Spleen (tissue), 11 donors: ENCODE measurements around the gene TGFBR3L. TPM values are rescaled to one million over a fixed set of nuclear protein-coding genes. Genes with fewer than 3 reads are reported as not detected.

Experiments used
- DNase-seq: peaks from one replicate; pipeline ENCODE4 v3.0.0-alpha.2; 2020
- H3K27ac ChIP-seq, 8 donors: fragments of 200-600 bp; sonication (generic) in 7 of 8; 1 replicate in 4 of 8; 2 replicates in 4 of 8; pipeline versions ENCODE4 v1.5.0 to v1.8.0; 2016 to 2021; ENCODE audit warnings: inconsistent platforms in 4 of 8, mild to moderate bottlenecking in 4 of 8, moderate library complexity in 1 of 8
- H3K27me3 ChIP-seq, 7 donors: fragments of 200-600 bp; sonication (generic) in 6 of 7; replicated peaks in 1 of 7; 1 replicate in 4 of 7; 2 replicates in 3 of 7; pipeline versions ENCODE4 v1.5.0 to v1.8.0; 2016 to 2021; ENCODE audit warnings: inconsistent platforms in 3 of 7, mild to moderate bottlenecking in 1 of 7
- H3K36me3 ChIP-seq, 6 donors: fragments of 200-600 bp; sonication (generic) in 5 of 6; 1 replicate in 4 of 6; 2 replicates in 2 of 6; pipeline versions ENCODE4 v1.5.0 to v1.8.0; 2016 to 2021; ENCODE audit warnings: inconsistent platforms in 2 of 6
- H3K4me1 ChIP-seq, 6 donors: fragments of 200-600 bp; sonication (generic) in 5 of 6; 1 replicate in 3 of 6; 2 replicates in 3 of 6; pipeline versions ENCODE4 v1.5.0 to v1.8.0; 2016 to 2021; ENCODE audit warnings: inconsistent platforms in 3 of 6
- H3K4me3 ChIP-seq, 8 donors: fragments of 200-600 bp; sonication (generic) in 7 of 8; 1 replicate in 4 of 8; 2 replicates in 4 of 8; pipeline versions ENCODE4 v1.5.0 to v1.8.0; 2016 to 2021; ENCODE audit warnings: inconsistent platforms in 4 of 8, mild to moderate bottlenecking in 4 of 8, moderate library complexity in 2 of 8
- H3K9me3 ChIP-seq, 8 donors: fragments of 200-600 bp; sonication (generic) in 7 of 8; 1 replicate in 4 of 8; 2 replicates in 4 of 8; pipeline versions ENCODE4 v1.5.0 to v1.8.0; 2016 to 2021; ENCODE audit warnings: inconsistent platforms in 4 of 8
- CTCF ChIP-seq, 11 experiments: fragments of 200-600 bp in 7 of 11; fragments of 450-650 bp in 4 of 11; sonication (generic) in 4 of 11; IDR thresholded peaks in 8 of 11; conservative IDR thresholded peaks in 3 of 11; 1 replicate in 7 of 11; 2 replicates in 4 of 11; pipeline versions ENCODE4 v1.4.0 to v1.8.0; 2016 to 2021; ENCODE audit warnings: antibody characterized with exemption in 11 of 11, inconsistent platforms in 4 of 11, mild to moderate bottlenecking in 1 of 11
- POLR2A ChIP-seq, 3 donors: fragments of 450-650 bp; IDR thresholded peaks; one replicate each; pipeline ENCODE4 v1.5.1; 2017; ENCODE audit warnings: antibody characterized with exemption in 3 of 3, mild to moderate bottlenecking in 1 of 3
- POLR2AphosphoS5 ChIP-seq, 3 donors: sonication (generic); formaldehyde crosslinking; IDR thresholded peaks; one replicate each; pipeline ENCODE4 v1.5.1; 2017; ENCODE audit warnings: antibody characterized with exemption in 3 of 3
- WGBS, 5 donors: extraction: QIAGEN DNeasy Blood & Tissue Kit in 3 of 5; methylation state at CpG; one replicate each; pipeline versions ENCODE4 v1.1.5 to v1.1.7; 2013 to 2018; 5-methylcytosine and 5-hydroxymethylcytosine counted together
- intact Hi-C: fragments of 100-400 bp; cut with DNase I; formaldehyde crosslinking; loops from one replicate; pipeline ENCODE4 v1.15.0; 2023; ENCODE audit warnings: low total_unique reads
- polyA plus RNA-seq, 3 donors: library from polyadenylated mRNA; stranded (reverse); fragments of 200-250 nt; gene quantifications; one replicate each; pipeline ENCODE4 v1.2.1, GENCODE V29; 2013
- total RNA-seq, 7 donors: library from RNA; depleted of rRNA in 3 of 7; stranded (reverse); fragments of >200 nt in 3 of 7; fragmentation: NEBNext Ultra II Directional in 4 of 7; extraction: Animal tissue kit (Norgen Biotek cat#: 25700) in 4 of 7; gene quantifications; one replicate each; pipeline versions ENCODE4 v1.1.0 to v1.2.1, GENCODE V29; 2016 to 2021
- donor health status: healthy with polysubstance abuse.
- donor health status: DM: no; HTN: no; CAD: no; lungs with moderate emphysema.
- donor health status: DM: no; HTN: no; CAD: no.
- donor health status: Bipolar disorder and iron deficiency.
- donor health status: healthy.
- donor health status: DM: no; HTN: no; CAD: no.
- donor health status: DM: yes; HTN: yes; CAD: no.

Gene TGFBR3L
- total and polyA plus RNA-seq, 10 donors, result 0.11 TPM; not detected in 9

- TF ChIP-seq POLR2A (IDR thresholded peaks at IDR 0.05) (no peak), POLR2AphosphoS5 (IDR thresholded peaks at IDR 0.05) (peak in 2 of 3 donors; percentile 58 to 65)
- H3K36me3 ChIP-seq, result peaks cover 3 to 48% (median 19%) of the 10 kb centered on the region in 6 donors
- DNase-seq, result peak; percentile 93
- no peaks in the 10 kb centered on the region for H3K9me3 ChIP-seq
- peak within 1 kb of the TSS in 5 of 8 donors; percentile 27 to 83 (median 48) for H3K27ac ChIP-seq
- H3K4me1 ChIP-seq, result peaks cover 21 to 93% (median 64%) of the 10 kb centered on the region in 6 donors
- intact Hi-C loops, result no loop called here
- H3K27me3 ChIP-seq, result peaks cover 0 to 14% (median 0%) of the 10 kb centered on the region in 7 donors
- H3K4me3 ChIP-seq, result peak within 1 kb of the TSS; percentile 14 to 75 (median 43)
- 15 to 34% (median 26%) methylated on average over 30 to 65 of the region's 65 CpGs for WGBS, 5 donors
These were observed 11.5 kb downstream of the TGFBR3L start, which contains the start of gene CTXN1 for GRCh38 chr19:7926021-7926726. TSS of gene CTXN1 (minus strand) at chr19:7926135. CDS start at chr19:7925538, 597 bp downstream.

- TF ChIP-seq POLR2A (IDR thresholded peaks at IDR 0.05), result no peak
- TF ChIP-seq CTCF (IDR thresholded peaks at IDR 0.05 in 8 of 11, conservative IDR thresholded peaks at IDR 0.05 in 3 of 11), result no peak
- TF ChIP-seq POLR2AphosphoS5 (IDR thresholded peaks at IDR 0.05), result peak in 2 of 3 donors; percentile 2 to 53
- no peaks in the 10 kb centered on the region for H3K9me3 ChIP-seq
- H3K27me3 ChIP-seq, result peaks cover 0 to 14% (median 0%) of the 10 kb centered on the region in 7 donors
- intact Hi-C loops, result no loop called here
- H3K4me3 ChIP-seq, result peak overlapping the region in 3 of 8 donors; percentile 47 to 75 (median 52)
- peak overlapping the region in 3 of 8 donors; percentile 79 to 84 (median 83) for H3K27ac ChIP-seq
- WGBS, 5 donors, result 63 to 89% (median 83%) methylated on average over 8 to 32 of the region's 32 CpGs
- peaks cover 7 to 52% (median 27%) of the 10 kb centered on the region in 6 donors for H3K36me3 ChIP-seq
- peaks cover 13 to 93% (median 61%) of the 10 kb centered on the region in 6 donors for H3K4me1 ChIP-seq
- peak; percentile 81 for DNase-seq
These were observed 12.3 kb downstream of the TGFBR3L start for GRCh38 chr19:7926727-7927604.

- DNase-seq, result no peak
- no peaks in the 10 kb centered on the region for H3K9me3 ChIP-seq
- no peak overlapping the region for H3K4me3 ChIP-seq
- H3K27ac ChIP-seq, result peak overlapping the region in 7 of 8 donors; percentile 49 to 84 (median 73)
- peak in 2 of 3 donors; percentile 31 to 65 for TF ChIP-seq POLR2AphosphoS5 (IDR thresholded peaks at IDR 0.05)
- no peak for TF ChIP-seq CTCF (IDR thresholded peaks at IDR 0.05 in 8 of 11, conservative IDR thresholded peaks at IDR 0.05 in 3 of 11)
- intact Hi-C loops, result no loop called here
- H3K27me3 ChIP-seq, result peaks cover 0 to 14% (median 0%) of the 10 kb centered on the region in 7 donors
- 89 to 95% (median 92%) methylated on average over 11 to 23 of the region's 23 CpGs for WGBS, 5 donors
- peaks cover 11 to 93% (median 57%) of the 10 kb centered on the region in 6 donors for H3K4me1 ChIP-seq
- H3K36me3 ChIP-seq, result peaks cover 4 to 52% (median 27%) of the 10 kb centered on the region in 6 donors
These were observed 13.1 kb downstream of the TGFBR3L start for GRCh38 chr19:7927605-7928333.

- 75 to 92% (median 84%) methylated on average over 9 of the region's 9 CpGs for WGBS, 5 donors
- DNase-seq, result no peak
- TF ChIP-seq POLR2A (IDR thresholded peaks at IDR 0.05) (no peak), CTCF (IDR thresholded peaks at IDR 0.05 in 8 of 11, conservative IDR thresholded peaks at IDR 0.05 in 3 of 11) (no peak), POLR2AphosphoS5 (IDR thresholded peaks at IDR 0.05) (no peak)
These were observed 13.7 kb downstream of the TGFBR3L start for GRCh38 chr19:7928334-7928706.

More at GRCh38 chr19:7928334-7928706, 13.7 kb downstream of the TGFBR3L start:
- Histone ChIP-seq H3K9me3 (no peaks in the 10 kb centered on the region), H3K36me3 (peaks cover 4 to 52% (median 31%) of the 10 kb centered on the region in 6 donors), H3K27ac (peak overlapping the region in 7 of 8 donors; percentile 49 to 84 (median 73)), H3K4me3 (no peak overlapping the region), H3K4me1 (peaks cover 11 to 94% (median 58%) of the 10 kb centered on the region in 6 donors), H3K27me3 (peaks cover 0 to 14% (median 0%) of the 10 kb centered on the region in 7 donors)
- intact Hi-C loops, result no loop called here
